COR-L47 (cell line): ENCODE results near the gene MACROD2.

Source experiments
- DNase-seq: peaks from one replicate; lab custom pipeline; 2025; lab: John Stamatoyannopoulos, UW

The MACROD2 gene

DNA sequence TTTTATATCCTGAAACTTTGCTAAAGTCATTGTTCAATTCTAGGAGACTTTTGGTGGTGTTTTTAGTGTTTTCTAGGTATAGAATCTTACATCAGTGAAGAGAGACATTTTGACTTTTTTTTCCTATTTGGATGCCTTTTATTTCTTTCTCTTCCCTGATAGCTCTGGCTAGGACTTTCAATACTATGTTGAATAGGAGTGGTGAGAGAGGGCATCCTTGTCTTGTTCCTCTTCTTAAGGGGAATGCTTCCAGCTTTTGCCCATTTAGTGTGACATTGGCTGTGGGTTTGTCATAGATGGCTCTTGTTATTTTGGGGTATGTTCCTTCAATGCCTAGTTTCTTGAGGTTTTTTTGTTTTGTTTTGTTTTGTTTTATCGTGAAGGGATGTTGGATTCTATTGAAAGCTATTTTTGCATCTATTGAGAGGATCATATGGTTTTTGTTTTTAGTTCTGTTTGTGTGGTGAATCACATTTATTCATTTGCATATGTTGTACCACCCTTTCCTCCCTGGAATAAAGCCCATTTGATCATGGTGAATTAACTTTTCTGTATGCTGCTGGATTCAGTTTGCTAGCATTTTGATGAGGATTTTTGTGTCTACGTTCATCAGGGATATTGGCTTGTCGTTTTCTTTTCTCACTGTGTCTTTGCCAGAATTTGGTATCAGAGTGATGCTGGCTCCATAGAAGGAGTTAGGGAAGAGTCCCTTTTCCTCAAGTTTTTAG, 882.1 kb downstream of the MACROD2 start:
- DNase-seq = no peak

DNA sequence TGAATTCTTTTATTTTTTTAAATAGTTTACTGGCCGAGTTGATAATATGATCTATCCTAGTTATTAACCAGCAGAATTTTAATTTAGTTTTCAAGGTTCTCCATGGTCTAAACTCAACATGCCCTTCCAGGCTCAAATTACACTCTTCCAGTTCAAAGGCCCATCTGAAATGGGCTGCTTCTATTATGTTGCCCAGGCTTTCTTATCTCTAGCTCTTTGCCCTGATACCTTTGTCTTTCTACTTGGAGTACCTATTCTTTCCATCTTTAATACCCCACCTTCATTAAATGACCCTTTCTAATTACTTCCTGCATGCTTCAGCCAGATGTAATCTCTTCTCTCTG, 883.3 kb downstream of the MACROD2 start:
- no peak for DNase-seq

DNA sequence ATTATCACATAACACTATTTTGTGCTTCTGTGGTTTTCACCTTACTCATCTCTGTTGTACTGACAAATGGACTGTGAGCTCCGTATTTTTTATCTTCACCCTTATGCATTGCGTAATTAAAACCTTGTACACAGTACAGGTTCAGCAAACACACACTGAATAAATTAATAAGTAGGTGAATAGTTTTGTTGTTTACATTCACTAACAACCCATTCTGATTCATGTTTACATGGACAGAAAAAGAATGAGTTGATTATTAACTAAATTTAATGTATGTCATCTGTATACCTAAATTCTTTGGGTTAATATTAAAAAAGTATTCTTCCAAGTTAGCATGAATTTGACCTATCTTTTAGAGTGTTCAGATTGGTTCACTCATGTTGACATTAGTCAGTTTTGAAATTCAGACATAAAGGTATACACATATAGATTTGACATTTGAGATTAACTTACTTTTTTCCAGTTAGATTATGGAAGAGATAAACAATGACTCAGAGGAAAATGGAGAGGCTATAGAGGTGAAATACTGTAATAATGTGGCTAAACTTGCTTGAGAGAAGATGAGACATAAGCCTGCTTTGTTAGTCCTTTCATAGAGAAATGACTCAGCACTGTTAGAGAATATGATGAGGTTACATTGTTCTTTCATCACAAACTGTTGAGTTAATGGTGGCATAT, 883.8 kb downstream of the MACROD2 start:
- no peak for DNase-seq

DNA sequence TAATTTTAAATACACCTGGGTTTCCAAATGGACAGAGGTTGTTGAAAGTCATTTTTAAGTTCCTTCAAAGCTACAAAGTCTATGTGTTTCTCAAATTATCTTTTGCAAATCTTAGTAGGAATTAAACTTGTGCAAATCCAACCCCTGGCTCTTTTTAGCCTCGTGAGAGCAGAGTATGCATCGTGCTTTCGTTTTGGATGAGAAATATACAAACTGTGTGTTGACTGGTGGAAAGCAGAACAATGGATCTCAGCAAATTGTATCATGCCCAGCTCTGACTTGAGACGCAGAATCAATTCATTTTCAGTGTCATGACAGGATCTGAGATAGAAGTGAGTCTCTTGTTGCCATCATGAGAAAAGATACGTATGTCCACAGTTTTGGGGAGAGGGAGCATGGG, 884.5 kb downstream of the MACROD2 start:
- no peak for DNase-seq

DNA sequence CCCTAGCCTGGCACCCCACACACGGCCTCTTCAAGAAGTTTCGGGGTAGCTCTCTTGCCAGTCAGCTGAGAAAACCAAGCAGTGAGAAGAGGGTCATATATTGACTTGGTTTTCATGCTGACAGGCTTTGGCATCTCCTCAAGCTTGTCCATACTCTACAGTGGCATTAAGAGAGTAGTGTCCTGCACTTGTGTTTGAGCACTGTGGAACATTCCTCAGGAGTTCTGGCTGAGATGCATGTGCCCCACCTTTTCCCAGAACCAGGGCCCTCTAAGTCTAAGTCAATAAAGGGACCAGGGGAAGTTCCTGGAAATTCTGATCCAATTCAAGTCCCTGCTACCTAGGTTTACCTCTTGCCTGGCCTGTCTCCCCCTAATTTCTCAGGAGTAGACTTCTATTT, 886.2 kb downstream of the MACROD2 start:
- DNase-seq = no peak

DNA sequence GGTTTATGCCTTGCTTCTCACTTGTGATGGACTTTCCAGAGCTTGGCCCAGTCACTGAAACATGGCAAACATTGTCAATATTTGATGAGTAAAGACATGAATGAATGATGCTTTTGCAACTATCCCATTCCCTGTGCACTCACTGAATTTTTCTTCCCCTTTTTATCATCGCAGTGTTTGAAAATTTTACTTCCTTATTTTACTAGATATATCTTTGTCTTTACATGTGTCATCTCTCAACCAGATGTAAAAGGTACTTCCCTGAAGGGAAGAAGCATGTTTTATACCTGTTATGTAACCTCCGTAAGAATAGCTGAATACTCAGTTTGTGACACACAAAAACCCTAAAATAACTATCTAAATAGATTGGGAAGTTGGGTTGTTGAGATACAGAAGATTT, 886.8 kb downstream of the MACROD2 start:
- no peak for DNase-seq

DNA sequence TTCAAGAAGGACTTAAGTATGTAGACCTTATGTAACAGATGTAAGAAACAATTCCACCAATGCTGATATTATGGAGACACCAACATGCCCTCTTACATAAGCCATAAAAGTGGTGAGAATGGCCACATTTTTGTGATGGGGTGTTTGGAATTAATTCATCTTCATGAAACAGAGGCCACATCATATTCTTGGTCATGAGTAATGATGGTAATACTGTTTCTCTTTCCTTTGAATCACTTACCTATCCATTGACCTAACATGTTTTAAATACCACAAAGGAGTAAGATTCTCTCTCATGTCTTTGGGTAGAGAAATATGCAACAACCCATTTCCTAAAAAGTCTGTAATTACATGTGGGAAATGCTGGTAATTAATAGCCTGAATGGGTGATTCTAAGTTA, 887.5 kb downstream of the MACROD2 start:
- DNase-seq = no peak

DNA sequence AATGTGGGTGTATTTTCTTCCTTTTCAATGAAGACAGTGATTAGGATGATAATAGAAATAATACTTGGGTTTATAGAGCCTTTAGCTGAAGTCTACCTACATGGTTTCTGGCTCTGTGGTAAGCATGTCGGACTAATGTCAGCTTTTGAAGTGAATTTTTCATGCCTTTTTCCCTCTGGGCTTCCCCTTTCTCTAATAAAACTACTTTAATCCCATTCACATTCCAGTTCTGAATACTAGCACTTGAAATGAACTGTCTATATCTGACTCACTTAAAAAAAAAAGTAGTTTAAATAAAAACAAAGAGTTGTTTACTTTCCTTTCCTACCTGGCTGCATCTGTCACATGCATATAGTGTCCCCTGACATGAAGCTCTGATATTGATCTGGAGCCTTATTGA, 888.0 kb downstream of the MACROD2 start:
- DNase-seq = no peak

DNA sequence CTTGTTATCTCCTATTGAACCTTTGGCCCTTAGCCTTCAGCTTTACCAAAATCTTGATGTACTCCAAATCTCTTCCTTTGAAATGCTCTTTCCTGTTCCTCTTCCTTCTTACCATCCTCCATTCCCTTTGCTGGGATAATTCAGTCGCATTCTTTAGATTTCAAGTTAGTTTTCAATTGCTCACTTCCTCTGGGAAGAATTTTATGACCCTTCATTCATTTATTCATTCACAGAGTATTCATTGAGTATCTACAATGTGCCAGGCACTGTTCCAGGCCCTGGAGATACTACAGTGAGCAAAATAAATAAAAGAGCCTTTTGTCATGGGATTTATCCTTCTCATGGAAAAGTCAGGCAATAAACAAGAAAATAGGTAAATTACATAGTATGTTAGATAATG, 890.3 kb downstream of the MACROD2 start:
- DNase-seq = no peak

DNA sequence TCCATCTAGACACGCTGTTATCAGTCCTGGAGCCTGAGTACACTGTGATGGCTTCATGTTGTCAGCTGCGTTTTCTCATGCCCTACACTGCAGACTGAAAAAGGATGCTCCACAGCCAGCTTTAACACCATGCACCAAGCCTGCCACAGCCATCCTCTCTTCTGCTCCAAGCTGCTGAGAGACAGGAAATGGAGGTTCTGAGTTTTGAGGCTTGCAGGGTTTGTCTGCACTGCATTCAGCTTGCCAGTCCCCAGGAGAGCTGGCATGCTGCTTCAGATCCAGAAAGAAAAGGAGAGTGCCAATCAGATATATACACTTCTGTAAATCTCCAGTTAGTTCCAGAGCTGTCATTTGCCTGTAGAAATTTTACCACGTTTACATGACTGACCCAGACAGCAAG, 892.8 kb downstream of the MACROD2 start:
- DNase-seq = no peak

DNA sequence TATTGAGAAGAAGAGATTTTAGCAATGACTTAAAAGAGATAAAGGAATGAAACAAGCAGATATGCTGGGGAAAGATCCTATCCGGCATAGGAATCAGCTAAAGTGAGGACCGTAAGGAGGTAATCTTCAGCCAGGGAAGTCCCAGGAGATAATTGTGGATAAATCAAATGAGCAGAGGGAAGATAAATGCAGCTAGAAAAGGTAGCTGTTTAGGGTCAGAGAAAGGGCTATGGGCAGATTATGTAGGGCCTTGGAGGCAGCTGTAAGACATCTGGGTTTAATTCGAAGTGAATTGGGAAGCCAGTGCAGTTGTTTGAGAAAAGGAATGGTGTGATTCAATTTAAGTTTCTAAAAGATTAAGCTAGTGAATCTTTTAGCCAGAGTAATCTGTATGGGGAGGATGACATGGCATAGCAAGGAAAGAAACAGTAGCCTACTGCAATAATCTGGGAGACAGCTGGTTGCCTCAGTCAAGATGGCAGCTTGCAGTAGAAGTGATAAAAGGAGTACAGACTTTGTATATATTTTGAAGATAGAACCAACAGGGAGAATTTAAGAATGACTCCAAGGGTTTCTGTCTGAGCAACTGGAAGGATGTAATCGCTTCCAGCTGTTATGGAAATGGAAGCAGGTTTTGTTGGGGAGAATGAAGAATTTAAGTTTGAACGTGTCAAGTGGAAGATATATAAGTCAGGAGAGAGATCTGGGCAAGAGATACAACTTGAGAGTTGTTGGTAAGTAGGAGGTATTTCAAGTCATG, 894.4 kb downstream of the MACROD2 start:
- no peak for DNase-seq

DNA sequence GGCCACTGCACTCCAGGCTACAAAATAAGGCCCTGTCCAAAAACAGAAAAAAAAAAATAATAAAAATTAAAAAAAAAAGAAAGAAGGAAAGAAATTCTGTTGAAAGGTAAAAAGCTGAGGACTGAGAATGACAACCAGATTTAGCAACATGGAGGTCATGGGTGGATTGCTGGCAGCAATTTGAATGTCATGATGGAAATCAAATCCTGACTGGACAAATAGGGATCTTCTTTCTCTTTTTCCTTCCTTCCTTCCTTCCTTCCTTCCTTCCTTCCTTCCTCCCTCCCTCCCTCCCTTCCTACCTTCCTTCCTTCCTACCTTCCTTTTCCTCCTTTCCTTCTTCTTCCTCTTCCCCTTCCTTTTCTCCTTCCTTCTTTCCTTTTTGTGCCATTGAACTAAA, 895.4 kb downstream of the MACROD2 start:
- DNase-seq = no peak

DNA sequence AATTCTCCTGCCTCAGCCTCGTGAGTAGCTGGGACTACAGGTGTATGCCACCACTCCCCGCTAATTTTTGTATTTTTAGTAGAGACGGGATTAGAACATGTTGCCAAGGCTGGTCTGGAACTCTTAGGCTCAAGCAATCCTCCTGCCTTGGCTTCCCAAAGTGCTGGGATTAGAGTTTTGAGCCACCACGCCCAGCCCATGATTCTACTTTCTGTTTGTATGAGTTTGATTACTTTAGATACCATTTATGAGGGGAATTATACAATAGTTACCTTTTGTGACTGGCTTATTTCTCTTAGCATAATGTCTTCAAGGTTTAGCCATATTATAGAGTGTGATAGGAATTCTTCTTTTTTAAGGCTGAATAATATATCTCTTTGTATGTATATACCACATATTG, 897.5 kb downstream of the MACROD2 start:
- DNase-seq = no peak

DNA sequence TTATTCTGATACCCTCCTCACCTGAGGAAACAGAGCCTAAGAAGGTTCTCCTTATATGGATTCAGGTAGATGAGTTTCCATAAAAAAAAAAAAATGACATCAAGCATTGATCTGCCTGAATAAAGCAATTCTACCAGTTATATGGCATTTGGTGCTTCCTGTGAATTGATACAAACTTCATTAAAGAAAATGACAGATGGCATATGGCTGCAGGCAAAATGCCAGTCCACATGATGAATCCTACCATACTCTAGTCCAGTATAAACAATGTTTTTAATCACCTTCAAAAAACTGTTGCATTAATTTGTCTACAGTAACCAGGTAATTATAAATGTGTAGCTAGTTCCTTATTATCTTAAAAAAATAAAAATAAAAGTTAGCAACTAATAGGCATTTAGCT, 901.3 kb downstream of the MACROD2 start:
- no peak for DNase-seq

DNA sequence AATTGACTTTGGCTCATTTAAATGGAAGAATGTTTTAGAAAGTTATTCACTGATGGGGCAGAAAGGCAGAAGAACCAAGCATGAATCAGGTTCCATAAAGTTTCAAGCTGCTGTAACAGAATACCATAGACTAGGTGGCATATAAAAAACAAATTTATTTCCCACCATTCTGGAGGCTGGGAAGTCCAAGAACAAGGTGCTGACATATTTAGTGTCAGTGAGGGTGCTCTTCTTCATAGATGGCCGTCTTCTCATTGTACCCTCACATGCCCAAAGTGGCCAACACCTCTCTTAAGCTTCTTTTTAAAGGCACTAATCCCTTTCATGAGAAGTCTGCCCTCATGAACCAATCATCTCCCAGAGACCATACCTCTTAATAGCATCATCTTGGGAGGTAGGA, 902.3 kb downstream of the MACROD2 start:
- DNase-seq = no peak

DNA sequence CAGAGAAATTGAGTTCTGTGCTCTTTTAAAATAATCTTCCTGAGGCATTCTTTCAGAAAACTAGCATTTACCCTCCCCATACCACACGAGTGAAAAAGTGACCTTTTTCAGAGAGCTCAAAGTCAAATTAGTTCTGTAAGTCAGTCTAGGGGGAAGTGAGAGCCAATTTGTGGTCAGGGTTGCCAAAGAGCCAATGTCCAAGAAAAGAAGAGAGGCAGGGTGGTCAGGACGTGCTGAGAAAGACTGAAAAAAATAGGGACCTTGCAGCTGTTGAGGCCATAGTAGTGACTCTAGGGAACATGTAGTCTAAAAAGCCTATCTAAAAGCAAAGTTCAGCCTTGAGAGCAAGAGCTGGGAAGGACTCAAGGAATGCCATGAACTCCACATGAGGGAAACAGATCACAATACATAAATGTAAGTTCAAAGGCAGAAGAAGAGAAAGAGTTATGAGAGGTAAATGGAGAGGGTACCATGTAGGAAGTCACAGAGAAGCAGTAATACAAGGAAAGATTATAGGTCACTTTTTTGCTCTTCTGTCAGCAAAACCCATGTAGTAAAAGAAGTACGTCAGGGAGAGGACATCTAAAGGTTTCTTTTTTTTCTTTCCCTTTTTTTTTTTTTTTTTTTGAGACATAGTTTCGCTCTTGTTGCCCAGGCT, 907.2 kb downstream of the MACROD2 start:
- DNase-seq = no peak

DNA sequence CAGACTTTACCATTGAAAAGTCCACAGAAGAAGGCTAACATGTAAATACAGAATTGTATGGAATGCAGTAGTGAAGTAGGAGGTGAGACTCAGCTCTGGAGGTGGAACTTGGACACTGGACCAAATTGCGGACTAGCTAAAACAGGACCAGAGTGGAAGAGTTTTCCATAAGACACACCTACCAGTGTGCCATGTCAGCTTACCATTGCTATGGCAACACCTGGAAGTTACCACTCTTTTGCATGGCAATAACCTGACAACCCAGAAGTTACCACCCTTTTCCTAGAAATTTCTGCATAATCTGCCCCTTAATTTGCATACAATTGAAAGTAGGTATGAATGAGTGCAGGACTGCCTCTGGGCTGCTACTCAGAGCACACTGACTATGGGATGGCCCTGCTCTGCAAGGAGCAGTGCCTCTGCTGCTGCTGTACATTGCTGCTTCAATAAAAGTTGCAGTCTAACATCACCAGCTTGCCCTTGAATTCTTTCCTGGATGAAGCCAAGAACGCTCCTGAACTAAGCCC, 911.7 kb downstream of the MACROD2 start:
- no peak for DNase-seq

DNA sequence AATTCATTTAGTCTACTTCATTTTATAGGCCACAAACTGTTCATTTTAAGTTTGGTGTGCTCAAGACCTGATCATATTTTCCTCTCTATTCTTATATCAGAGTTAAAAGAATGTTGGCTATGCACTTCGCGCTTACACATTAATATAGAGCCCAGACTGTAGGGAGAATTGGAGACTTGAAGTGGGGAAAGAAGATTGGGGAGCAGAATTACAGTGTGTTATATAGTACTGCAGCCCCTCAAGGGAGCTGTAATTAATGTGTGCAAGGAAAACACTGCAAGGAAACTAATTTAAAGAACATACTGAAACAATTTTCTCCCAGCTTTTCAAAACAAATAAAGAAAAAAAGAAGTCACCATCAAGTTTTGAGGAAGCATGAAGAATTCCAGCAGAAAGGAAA, 914.8 kb downstream of the MACROD2 start:
- no peak for DNase-seq

DNA sequence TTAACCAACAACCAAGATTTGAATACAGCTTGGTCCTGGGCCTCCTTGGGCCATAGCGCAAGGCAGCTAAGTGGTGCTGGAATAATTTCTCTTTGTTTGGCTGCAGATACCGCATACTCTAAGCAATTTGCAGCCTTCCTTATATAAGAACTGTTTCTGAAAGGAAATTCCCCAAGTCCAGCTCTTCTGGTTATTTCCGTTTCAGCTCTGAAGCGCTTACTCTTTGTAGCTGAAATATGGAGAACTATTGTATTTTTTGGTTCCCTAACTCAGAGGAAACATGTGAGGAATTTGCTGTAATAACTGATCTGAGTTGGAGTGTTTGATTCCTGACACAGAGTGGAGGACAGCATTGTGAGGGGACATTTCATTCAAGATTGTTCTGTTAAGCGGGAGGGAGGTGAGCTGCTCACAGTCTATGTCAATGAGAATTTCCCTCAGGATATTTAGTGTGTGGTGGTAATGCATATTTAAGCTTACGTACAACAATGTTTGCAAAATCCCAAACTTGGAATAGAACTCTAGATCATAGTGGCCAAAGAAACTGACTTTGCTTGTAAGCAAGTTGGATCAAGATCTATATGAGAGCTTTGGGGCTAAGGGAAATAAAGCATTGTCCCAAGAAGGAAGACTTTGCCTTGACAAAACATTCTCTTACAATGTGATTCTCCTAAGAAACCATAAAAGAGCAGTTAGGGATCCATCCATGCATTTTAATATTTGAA, 918.7 kb downstream of the MACROD2 start:
- DNase-seq = no peak

DNA sequence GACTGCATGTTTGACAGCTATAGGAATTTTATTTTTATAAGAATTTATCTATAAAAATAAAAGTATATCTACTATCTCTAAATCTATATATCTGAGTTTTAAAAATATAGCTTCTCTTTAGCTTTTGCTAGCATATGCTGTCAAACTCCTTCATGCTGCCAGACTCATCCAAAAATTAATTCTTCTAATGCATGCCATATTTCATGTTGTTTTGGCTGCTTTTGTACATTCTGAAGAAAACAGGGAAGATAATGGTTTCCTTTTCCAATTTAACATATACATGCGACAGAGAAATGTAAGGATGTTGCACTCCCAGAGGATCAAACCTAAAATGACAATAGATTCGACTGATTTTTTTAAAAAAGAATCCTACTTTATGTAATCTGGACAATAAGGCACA, 919.3 kb downstream of the MACROD2 start:
- no peak for DNase-seq

DNA sequence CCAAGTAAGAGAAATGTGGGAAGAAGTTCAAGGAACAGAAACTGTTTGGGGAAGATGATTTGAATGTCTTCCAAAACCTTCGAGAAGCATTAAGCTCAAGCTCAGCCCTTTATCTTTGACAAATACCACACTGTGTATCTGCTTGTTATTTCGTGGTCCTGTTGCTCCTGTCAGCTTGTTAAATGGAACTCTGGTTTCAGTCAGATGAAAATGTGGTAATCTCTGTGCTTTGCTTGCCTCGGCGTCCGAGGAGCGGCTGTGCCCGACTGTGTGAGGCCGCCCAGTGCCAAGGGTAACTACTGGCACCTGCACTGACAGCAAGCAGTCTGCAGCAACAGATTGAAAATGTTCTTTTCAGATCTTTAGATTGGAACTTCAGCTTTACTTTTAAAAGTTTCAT, 920.0 kb downstream of the MACROD2 start:
- DNase-seq = no peak

DNA sequence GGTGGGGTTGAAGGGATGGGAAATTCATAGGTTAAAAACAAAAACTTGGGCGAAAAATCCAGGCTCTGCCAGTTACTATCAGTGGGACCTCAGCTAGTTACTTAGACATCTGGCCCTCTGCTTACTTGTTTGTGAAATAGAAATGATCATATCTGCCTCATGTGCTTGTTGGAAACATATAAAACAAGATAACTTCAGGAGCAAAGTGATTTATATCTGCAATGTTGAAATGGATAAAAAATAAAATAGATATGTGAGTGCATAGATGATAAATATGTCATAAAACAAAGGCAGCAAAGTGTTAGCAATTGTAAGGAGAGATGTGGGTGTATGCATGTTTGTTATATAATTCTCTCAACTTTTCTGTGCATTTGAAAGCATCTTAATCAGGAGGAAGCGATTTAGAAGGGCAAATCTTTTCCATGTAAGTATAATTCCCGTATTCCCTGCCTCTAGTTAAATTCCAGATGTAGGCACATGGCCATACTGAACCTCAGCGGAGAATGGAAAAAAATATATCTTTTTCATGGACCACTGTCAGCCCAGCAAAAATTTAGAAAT, 921.1 kb downstream of the MACROD2 start:
- DNase-seq = no peak
